ENCODE measurements around the gene CCL4.

DNA sequence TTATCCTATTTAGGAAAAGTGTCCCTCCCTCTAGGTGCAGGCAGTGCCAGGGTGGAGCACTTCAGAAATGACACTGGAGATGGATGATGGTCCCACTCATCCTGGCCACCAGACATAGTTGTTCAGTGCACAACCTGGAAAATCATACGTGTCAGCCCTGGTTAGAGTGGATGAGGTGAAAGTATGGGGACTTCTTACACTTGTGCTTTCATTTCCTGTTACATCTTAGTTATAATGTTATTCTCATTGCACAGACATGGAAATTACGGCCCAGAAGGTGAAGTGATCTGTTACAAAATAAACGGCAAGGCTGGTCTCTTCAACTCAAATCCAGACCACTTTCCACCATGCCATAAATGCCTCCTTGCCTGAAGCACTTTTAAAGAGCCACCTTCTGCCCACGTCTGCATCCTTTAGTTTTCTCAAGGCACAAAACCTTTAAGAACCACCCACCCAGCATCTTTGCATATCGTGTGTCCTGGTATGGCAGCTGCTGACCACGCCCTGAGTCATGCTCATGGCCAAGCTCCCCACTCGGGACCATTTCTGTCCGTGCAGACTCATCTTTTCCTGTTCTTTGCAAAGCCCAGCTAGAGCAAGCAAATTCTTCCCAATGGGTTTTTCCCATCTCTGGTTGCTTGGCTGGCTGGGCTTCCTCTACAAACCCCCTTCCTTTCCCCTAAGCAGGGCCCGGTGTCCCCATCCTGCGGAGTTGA is 50.4 kb downstream of the CCL4 start:
- TF ChIP-seq SIN3A (IDR thresholded peaks at IDR 0.05; ENCODE audit: borderline replicate concordance, insufficient read depth, low read length) (no peak), TAF1 (IDR thresholded peaks at IDR 0.05; ENCODE audit: borderline replicate concordance, insufficient read depth, low read length) (no peak), POLR2AphosphoS5 (IDR thresholded peaks at IDR 0.05; ENCODE audit: low read depth, low read length) (no peak)
- TF ChIP-seq, protein P1, sequence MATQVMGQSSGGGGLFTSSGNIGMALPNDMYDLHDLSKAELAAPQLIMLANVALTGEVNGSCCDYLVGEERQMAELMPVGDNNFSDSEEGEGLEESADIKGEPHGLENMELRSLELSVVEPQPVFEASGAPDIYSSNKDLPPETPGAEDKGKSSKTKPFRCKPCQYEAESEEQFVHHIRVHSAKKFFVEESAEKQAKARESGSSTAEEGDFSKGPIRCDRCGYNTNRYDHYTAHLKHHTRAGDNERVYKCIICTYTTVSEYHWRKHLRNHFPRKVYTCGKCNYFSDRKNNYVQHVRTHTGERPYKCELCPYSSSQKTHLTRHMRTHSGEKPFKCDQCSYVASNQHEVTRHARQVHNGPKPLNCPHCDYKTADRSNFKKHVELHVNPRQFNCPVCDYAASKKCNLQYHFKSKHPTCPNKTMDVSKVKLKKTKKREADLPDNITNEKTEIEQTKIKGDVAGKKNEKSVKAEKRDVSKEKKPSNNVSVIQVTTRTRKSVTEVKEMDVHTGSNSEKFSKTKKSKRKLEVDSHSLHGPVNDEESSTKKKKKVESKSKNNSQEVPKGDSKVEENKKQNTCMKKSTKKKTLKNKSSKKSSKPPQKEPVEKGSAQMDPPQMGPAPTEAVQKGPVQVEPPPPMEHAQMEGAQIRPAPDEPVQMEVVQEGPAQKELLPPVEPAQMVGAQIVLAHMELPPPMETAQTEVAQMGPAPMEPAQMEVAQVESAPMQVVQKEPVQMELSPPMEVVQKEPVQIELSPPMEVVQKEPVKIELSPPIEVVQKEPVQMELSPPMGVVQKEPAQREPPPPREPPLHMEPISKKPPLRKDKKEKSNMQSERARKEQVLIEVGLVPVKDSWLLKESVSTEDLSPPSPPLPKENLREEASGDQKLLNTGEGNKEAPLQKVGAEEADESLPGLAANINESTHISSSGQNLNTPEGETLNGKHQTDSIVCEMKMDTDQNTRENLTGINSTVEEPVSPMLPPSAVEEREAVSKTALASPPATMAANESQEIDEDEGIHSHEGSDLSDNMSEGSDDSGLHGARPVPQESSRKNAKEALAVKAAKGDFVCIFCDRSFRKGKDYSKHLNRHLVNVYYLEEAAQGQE (IDR thresholded peaks at IDR 0.05; ENCODE audit: insufficient read depth in 1 of 2, low read depth in 2 of 2, low read length in 2 of 2) = no peak

All from PFSK-1 (cell line).